ENCODE measurements around the gene POLR2F.
"Not testable (repeated sequence)": the region's sequence is repeated elsewhere in the genome, so short reads cannot be mapped to it uniquely, and the experiment has no call there.

The POLR2F gene

GRCh38 chr22:37976022-37976421 lies 22.5 kb downstream of the POLR2F start:
- DNase-seq (ENCODE audit: insufficient read length, low spot score); FAIRE-seq: not testable (repeated sequence)

GRCh38 chr22:37976547-37976946 lies 23.0 kb downstream of the POLR2F start:
- FAIRE-seq (no peak), DNase-seq (ENCODE audit: insufficient read length, low spot score) (no peak)

- no peak for DNase-seq (ENCODE audit: insufficient read length, low spot score)
- no peak for FAIRE-seq
Measured at GRCh38 chr22:37979782-37980181, 26.3 kb downstream of the POLR2F start.

GRCh38 chr22:37981282-37982011 lies 27.9 kb downstream of the POLR2F start:
- no peak for DNase-seq (ENCODE audit: insufficient read length, low spot score)

GRCh38 chr22:37982151-37982785 lies 28.8 kb downstream of the POLR2F start:
- FAIRE-seq, result no peak

More at GRCh38 chr22:37981282-37982011, 27.9 kb downstream of the POLR2F start:
- no peak for FAIRE-seq

GRCh38 chr22:37982938-37983859 lies 29.7 kb downstream of the POLR2F start:
- no peak for FAIRE-seq

More at GRCh38 chr22:37982151-37982785, 28.8 kb downstream of the POLR2F start:
- no peak for DNase-seq (ENCODE audit: insufficient read length, low spot score)

GRCh38 chr22:37983860-37984791 lies 30.6 kb downstream of the POLR2F start, which contains the start of gene SOX10:
SOX10 (minus strand) TSS chr22:37984555; CDS start chr22:37983784, 771 bp downstream.
- FAIRE-seq (no peak), DNase-seq (ENCODE audit: insufficient read length, low spot score) (no peak)

More at GRCh38 chr22:37982938-37983859, 29.7 kb downstream of the POLR2F start:
- DNase-seq (ENCODE audit: insufficient read length, low spot score), result no peak

- no peak for FAIRE-seq
- DNase-seq (ENCODE audit: insufficient read length, low spot score), result no peak
Measured at GRCh38 chr22:37985050-37985585, 31.6 kb downstream of the POLR2F start.

GRCh38 chr22:37985751-37986281 lies 32.3 kb downstream of the POLR2F start:
- DNase-seq (ENCODE audit: insufficient read length, low spot score), result no peak
- no peak for FAIRE-seq

GRCh38 chr22:37986371-37986770 lies 32.9 kb downstream of the POLR2F start:
- FAIRE-seq (no peak), DNase-seq (ENCODE audit: insufficient read length, low spot score) (no peak)

- FAIRE-seq (no peak), DNase-seq (ENCODE audit: insufficient read length, low spot score) (no peak)
Measured at GRCh38 chr22:37989146-37990045, 35.9 kb downstream of the POLR2F start.

- no peak for FAIRE-seq
- no peak for DNase-seq (ENCODE audit: insufficient read length, low spot score)
Measured at GRCh38 chr22:37990301-37990700, 36.8 kb downstream of the POLR2F start.

GRCh38 chr22:37990862-37991261 lies 37.4 kb downstream of the POLR2F start:
- DNase-seq (ENCODE audit: insufficient read length, low spot score) (no peak), FAIRE-seq (no peak)

GRCh38 chr22:37991731-37992442 lies 38.4 kb downstream of the POLR2F start:
- no peak for DNase-seq (ENCODE audit: insufficient read length, low spot score)
- no peak for FAIRE-seq

- FAIRE-seq (no peak), DNase-seq (ENCODE audit: insufficient read length, low spot score) (no peak)
Measured at GRCh38 chr22:37994049-37994448, 40.5 kb downstream of the POLR2F start.

- DNase-seq (ENCODE audit: insufficient read length, low spot score), result no peak
Measured at GRCh38 chr22:37994982-37995381, 41.5 kb downstream of the POLR2F start.

GRCh38 chr22:37995460-37995859 lies 42.0 kb downstream of the POLR2F start:
- no peak for DNase-seq (ENCODE audit: insufficient read length, low spot score)
- FAIRE-seq, result no peak

More at GRCh38 chr22:37994982-37995381, 41.5 kb downstream of the POLR2F start:
- no peak for FAIRE-seq

GRCh38 chr22:37996079-37996478 lies 42.6 kb downstream of the POLR2F start:
- no peak for FAIRE-seq
- DNase-seq (ENCODE audit: insufficient read length, low spot score), result peak; percentile 20
